ENCODE data around the gene STXBP3.
"Not testable (repeated sequence)": the region's sequence is repeated elsewhere in the genome, so short reads cannot be mapped to it uniquely, and the experiment has no call there.

The STXBP3 gene

GRCh38 chr1:108732398-108732797 lies 14.1 kb upstream of the STXBP3 start:
- DNase-seq (ENCODE audit: low read depth in 2 of 2) = no peak

GRCh38 chr1:108734171-108734865 lies 12.2 kb upstream of the STXBP3 start:
- no peak for DNase-seq (ENCODE audit: low read depth in 2 of 2)

- DNase-seq (ENCODE audit: low read depth in 2 of 2) = no peak
These were observed 4.2 kb upstream of the STXBP3 start for GRCh38 chr1:108742253-108742652.

DNA sequence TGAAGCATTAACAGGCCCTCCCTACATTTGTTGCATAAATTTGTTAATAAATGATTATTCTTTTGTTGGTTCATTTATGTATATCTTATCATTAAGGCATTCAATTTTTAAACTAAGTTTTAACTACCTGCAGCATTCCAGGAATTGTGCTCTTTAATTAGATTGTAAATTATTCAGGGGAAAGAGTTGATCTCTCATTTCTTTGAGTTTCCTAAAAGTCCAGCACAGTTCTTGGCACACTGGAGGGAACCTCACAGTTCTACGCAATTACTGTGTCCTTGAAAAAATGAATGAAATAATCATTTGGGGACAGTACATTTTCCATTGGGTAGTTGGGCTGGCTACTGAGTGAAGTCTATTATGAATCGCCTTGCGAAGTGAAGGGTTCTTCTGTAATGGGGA lies 493 bp upstream of the STXBP3 start:
- no peak for DNase-seq (ENCODE audit: low read depth in 2 of 2)

DNA sequence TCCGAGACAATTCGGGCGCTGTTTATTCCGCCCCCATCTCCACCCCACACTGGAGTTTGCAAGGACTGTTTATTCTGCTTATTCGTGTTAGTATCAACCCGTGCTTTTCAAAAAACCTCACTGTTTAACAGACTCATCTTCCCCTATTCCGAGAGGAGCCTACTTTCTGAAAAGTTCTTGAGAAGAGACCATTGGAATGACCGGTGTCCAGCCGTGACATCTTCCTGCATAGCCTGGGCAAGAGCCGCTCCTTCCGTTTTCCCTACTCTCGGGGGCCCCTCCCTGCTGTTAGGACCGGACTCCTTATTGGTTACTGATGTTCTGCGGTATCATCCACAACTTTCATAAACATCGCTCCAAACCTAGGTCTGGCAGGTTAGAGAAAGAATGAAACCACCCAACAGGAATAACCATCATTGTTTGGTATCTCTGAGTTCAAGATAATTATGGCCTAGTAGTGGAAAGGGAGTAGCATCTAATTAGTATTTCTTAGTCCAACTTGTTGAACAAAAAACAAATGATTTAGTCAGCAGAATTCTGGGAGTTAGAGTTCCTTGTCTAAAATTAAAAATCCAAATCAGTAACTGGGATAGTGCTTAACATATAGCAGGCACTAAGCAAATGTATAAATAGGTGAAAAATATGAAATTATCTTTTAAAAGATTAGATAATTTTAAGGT lies 837 bp downstream of the STXBP3 start:
- DNase-seq (ENCODE audit: low read depth in 2 of 2) = no peak

DNA sequence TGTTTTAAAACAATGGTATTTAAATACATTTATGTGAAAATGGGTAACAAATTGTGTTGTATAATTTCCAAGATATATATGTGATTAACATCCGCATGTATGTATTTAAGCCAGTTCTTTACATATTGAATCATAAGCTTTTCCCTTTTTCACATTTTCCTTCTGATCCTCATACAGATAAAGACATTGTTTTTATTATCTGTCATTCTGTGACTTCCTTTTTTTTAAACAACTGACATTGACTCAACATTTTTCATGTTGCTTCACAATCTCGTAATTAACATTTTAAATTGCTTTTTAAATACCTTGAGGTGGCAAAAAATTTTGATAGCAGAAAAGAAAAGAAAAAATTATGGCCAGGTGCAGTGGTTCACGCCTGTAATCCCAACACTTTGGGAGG lies 1.4 kb downstream of the STXBP3 start:
- DNase-seq (ENCODE audit: low read depth in 2 of 2) = no peak

GRCh38 chr1:108749081-108749480 lies 2.6 kb downstream of the STXBP3 start:
- no peak for DNase-seq (ENCODE audit: low read depth in 2 of 2)

GRCh38 chr1:108750476-108751181 lies 4.2 kb downstream of the STXBP3 start:
- DNase-seq (ENCODE audit: low read depth in 2 of 2) = no peak

DNA sequence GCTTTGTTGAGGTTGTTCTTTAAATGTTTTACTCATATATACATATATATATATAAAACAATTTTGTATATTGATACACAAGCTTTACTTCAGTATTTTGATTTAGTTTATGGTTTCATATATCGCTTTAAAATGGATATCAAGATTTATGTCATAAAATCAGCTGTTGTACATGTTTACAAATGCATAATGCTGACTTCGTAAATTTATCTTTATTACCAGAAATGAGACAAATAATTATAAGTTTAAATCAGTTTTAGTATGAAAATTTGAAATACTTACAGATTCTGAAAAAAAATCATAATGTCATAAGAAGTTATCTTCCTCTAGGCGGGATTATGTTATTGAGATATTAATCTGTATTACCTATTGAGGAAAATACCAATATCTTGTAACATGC lies 6.9 kb downstream of the STXBP3 start:
- no peak for DNase-seq (ENCODE audit: low read depth in 2 of 2)

GRCh38 chr1:108758796-108759195 lies 12.3 kb downstream of the STXBP3 start:
- no peak for DNase-seq (ENCODE audit: low read depth in 2 of 2)

- DNase-seq (ENCODE audit: low read depth in 2 of 2) = no peak
These were observed 20.6 kb downstream of the STXBP3 start for GRCh38 chr1:108767115-108767514.

- DNase-seq (ENCODE audit: low read depth in 2 of 2) = no peak
These were observed 21.2 kb downstream of the STXBP3 start for GRCh38 chr1:108767708-108768107.

DNA sequence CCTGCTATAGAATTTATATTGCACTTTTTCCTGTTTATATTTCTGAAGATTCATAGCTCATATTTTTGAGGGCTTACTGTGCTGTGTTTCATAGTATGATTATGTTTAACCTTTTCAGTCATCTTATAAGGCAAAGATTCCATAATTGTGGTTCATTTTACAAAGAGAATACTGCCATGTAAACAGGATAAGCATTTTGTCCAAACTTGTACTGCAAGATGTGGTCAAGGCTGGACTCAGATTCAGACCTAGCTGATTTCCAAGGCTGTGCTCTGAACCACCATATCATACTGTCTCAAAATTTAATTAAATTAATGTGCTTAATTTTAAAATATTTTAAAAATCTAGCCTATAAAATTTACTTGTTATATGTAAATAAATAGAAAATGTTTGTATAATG lies 31.4 kb downstream of the STXBP3 start:
- no peak for DNase-seq (ENCODE audit: low read depth in 2 of 2)

DNA sequence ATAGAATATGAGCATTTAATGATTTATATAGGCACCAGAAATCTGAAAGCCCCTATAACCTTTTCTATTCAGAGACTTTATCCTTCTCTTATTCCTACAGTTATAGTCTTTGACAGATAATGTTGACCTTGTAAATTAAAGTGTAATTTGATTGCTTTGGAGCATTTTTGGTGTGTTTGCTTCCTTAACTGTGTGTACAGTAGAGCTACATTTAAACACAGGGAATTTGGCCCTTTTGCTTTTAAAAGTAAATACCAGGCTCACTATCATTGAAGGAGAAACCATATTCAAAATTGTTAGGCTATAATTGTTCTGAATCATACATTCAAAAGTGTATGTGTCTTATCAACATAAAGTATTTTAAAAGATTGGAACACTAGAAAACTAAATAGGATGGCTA lies 33.0 kb downstream of the STXBP3 start:
- no peak for DNase-seq (ENCODE audit: low read depth in 2 of 2)

GRCh38 chr1:108780937-108781574 lies 34.6 kb downstream of the STXBP3 start:
- no peak for DNase-seq (ENCODE audit: low read depth in 2 of 2)

- DNase-seq (ENCODE audit: low read depth in 2 of 2) = not testable (repeated sequence)
These were observed 35.1 kb downstream of the STXBP3 start for GRCh38 chr1:108781575-108781944.

- DNase-seq (ENCODE audit: low read depth in 2 of 2) = no peak
These were observed 38.8 kb downstream of the STXBP3 start for GRCh38 chr1:108785264-108785663.

- DNase-seq (ENCODE audit: low read depth in 2 of 2) = no peak
These were observed 39.4 kb downstream of the STXBP3 start for GRCh38 chr1:108785880-108786279.

- no peak for DNase-seq (ENCODE audit: low read depth in 2 of 2)
These were observed 45.3 kb downstream of the STXBP3 start for GRCh38 chr1:108791790-108792189.

DNA sequence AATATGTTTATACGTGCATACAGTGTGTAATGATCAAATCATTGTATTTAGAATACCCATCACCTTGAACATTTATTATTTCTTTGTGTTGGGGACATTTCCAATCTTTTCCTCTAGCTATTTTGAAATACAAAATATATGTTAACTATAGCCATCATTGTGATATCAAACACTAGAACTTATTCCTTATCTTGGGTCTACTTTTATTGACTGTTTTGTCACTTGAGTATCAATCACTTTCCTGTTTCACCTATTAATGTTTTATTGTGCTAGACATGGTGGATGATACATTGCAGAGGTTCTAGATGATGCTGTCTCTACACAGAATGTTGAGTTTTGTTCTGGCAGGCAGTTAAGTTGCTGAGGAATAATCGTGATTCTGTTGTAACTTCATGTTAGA lies 45.9 kb downstream of the STXBP3 start:
- no peak for DNase-seq (ENCODE audit: low read depth in 2 of 2)

GRCh38 chr1:108799001-108799400 lies 52.5 kb downstream of the STXBP3 start:
- DNase-seq (ENCODE audit: low read depth in 2 of 2) = no peak

GRCh38 chr1:108801101-108801500 lies 54.6 kb downstream of the STXBP3 start:
- no peak for DNase-seq (ENCODE audit: low read depth in 2 of 2)

DNA sequence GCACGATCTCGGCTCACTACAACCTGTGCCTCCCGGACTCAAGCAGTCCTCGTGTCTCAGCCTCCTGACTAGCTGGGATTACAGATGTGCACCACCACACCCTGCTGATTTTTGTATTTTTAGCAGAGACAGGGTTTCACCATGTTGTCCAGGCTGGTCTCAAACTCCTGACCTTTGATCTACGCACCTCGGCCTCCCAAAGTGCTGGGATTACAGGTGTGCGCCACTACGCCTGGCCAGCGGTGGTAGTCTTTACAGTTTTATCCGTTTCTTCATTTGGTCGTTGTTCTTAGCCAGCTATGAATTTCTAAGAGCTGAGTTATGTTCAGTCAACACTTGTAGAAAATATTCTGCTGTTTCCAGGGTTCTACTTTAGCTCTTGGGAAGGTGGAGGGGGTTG lies 57.1 kb downstream of the STXBP3 start:
- DNase-seq (ENCODE audit: low read depth in 2 of 2) = no peak
